H1 (cell line): ENCODE results near the gene ANGPTL8. TPM values are rescaled to one million over a fixed set of nuclear protein-coding genes. Genes with fewer than 3 reads are reported as not detected.

ENCODE experiments used
- CTCF ChIA-PET: fragments of 300-600 bp; sonication (Branson Sonifier 250); formaldehyde crosslinking; loops from one replicate; lab custom pipeline; 2021; ENCODE audit not compliant: partially characterized antibody; lab: Charles Lee
- POLR2A ChIA-PET: fragments of 300-600 bp; sonication (Branson Sonifier 250); formaldehyde crosslinking; loops from one replicate; lab custom pipeline; 2021; ENCODE audit warnings: inconsistent platforms; ENCODE audit not compliant: partially characterized antibody; lab: Charles Lee
- DNase-seq, 2 experiments: peaks; one replicate each; pipeline versions ENCODE4 v3.0.0 to v3.0.0-alpha.2; 2010 to 2022; ENCODE audit warnings: low spot score in 2 of 2, low read depth in 1 of 2, mixed read lengths in 1 of 2
- FAIRE-seq: peaks from 2 replicates; lab custom pipeline; 2011; peaks lifted over from hg19 to GRCh38; lab: Jason Lieb, UNC
- H2AFZ ChIP-seq: 2 replicates; pipeline ENCODE4 v1.8.1; 2012; ENCODE audit warnings: low read length, inconsistent platforms
- H2AK5ac ChIP-seq: 2 replicates; pipeline ENCODE4 v1.6.1; 2013; ENCODE audit warnings: low read depth, low read length
- H2BK120ac ChIP-seq: replicated peaks from 2 replicates; pipeline ENCODE3; 2013; ENCODE audit warnings: low read depth, low read length, inconsistent platforms
- H2BK12ac ChIP-seq: 2 replicates; pipeline ENCODE4 v1.6.1; 2013; ENCODE audit warnings: low read depth, low read length
- H2BK15ac ChIP-seq: 2 replicates; pipeline ENCODE4 v1.6.1; 2013; ENCODE audit warnings: low read length
- H2BK20ac ChIP-seq: 2 replicates; pipeline ENCODE4 v1.6.1; 2013; ENCODE audit warnings: low read length
- H2BK5ac ChIP-seq: 2 replicates; pipeline ENCODE4 v1.6.1; 2013; ENCODE audit warnings: low read depth, low read length
- H3K14ac ChIP-seq: 2 replicates; pipeline ENCODE4 v1.6.1; 2013; ENCODE audit warnings: inconsistent platforms; ENCODE audit not compliant: insufficient read length
- H3K18ac ChIP-seq: 2 replicates; pipeline ENCODE4 v1.6.1; 2013; ENCODE audit warnings: low read length; ENCODE audit errors: extremely low read depth
- H3K23ac ChIP-seq: 2 replicates; pipeline ENCODE4 v1.6.1; 2013; ENCODE audit warnings: inconsistent platforms; ENCODE audit not compliant: insufficient read length
- H3K23me2 ChIP-seq: 2 replicates; pipeline ENCODE4 v1.6.1; 2013; ENCODE audit warnings: low read depth, low read length
- H3K27ac ChIP-seq: 2 replicates; pipeline ENCODE4 v1.6.1; 2011; ENCODE audit warnings: low read depth, low read length, inconsistent platforms
- H3K27me3 ChIP-seq, 4 experiments: replicated peaks in 1 of 4; 1 replicate in 1 of 4; 2 replicates in 3 of 4; pipeline versions ENCODE4 v1.6.1 to v1.8.1; 2011 to 2013; ENCODE audit warnings: low read length in 3 of 4, mild to moderate bottlenecking in 3 of 4, inconsistent platforms in 2 of 4, mixed read lengths in 2 of 4, moderate library complexity in 1 of 4; ENCODE audit not compliant: control insufficient read depth in 3 of 4, insufficient read depth in 3 of 4; ENCODE audit errors: extremely low read depth in 1 of 4
- H3K36me3 ChIP-seq, 4 experiments: 2 replicates each; pipeline versions ENCODE4 v1.6.1 to v1.8.1; 2011 to 2013; ENCODE audit warnings: mild to moderate bottlenecking in 4 of 4, low read length in 3 of 4, moderate library complexity in 2 of 4, control low read depth in 1 of 4, inconsistent platforms in 1 of 4; ENCODE audit not compliant: insufficient read depth in 4 of 4, control insufficient read depth in 2 of 4
- H3K4ac ChIP-seq: replicated peaks from 2 replicates; pipeline ENCODE3; 2013; ENCODE audit warnings: low read length, low read depth, mixed read lengths, inconsistent platforms; ENCODE audit not compliant: insufficient read length
- H3K4me1 ChIP-seq, 4 experiments: replicated peaks in 1 of 4; 1 replicate in 1 of 4; 2 replicates in 3 of 4; pipeline versions ENCODE4 v1.6.1 to v1.8.1; 2011 to 2013; ENCODE audit warnings: low read length in 3 of 4, inconsistent platforms in 2 of 4, mixed read lengths in 1 of 4; ENCODE audit not compliant: insufficient read depth in 4 of 4, control insufficient read depth in 3 of 4
- H3K4me2 ChIP-seq, 2 experiments: 2 replicates each; pipeline versions ENCODE4 v1.6.1 to v1.8.1; 2011 to 2013; ENCODE audit warnings: low read depth in 2 of 2, low read length in 2 of 2, control low read depth in 1 of 2, inconsistent platforms in 1 of 2, mild to moderate bottlenecking in 1 of 2; ENCODE audit not compliant: insufficient read depth in 1 of 2
- H3K4me3 ChIP-seq, 4 experiments: fragments of 200-600, 300-600 bp in 1 of 4; sonication (generic), shearing (Covaris generic), sonication (Bioruptor Twin) in 1 of 4; 2 replicates each; pipeline versions ENCODE4 v1.5.1 to v1.8.1; 2011 to 2016; ENCODE audit warnings: low read length in 4 of 4, low read depth in 3 of 4, control low read depth in 2 of 4, inconsistent platforms in 2 of 4, mild to moderate bottlenecking in 2 of 4, mixed read lengths in 1 of 4, moderate library complexity in 1 of 4; ENCODE audit not compliant: insufficient read depth in 2 of 4; ENCODE audit errors: extremely low read depth in 1 of 4
- H3K56ac ChIP-seq: replicated peaks from 2 replicates; pipeline ENCODE3; 2013; ENCODE audit warnings: low read depth, mild to moderate bottlenecking, mixed read lengths, low read length, inconsistent platforms; ENCODE audit not compliant: insufficient read length
- H3K79me1 ChIP-seq: 2 replicates; pipeline ENCODE4 v1.6.1; 2013; ENCODE audit warnings: low read depth, low read length, control low read depth
- H3K79me2 ChIP-seq, 2 experiments: 2 replicates each; pipeline versions ENCODE4 v1.6.1 to v1.8.1; 2012 to 2013; ENCODE audit warnings: low read length in 2 of 2, mild to moderate bottlenecking in 2 of 2, inconsistent platforms in 1 of 2; ENCODE audit not compliant: insufficient read depth in 2 of 2, control insufficient read depth in 1 of 2
- H3K9ac ChIP-seq, 4 experiments: replicated peaks in 1 of 4; 1 replicate in 1 of 4; 2 replicates in 3 of 4; pipeline versions ENCODE4 v1.6.1 to v1.8.1; 2011 to 2013; ENCODE audit warnings: low read depth in 3 of 4, low read length in 3 of 4, control low read depth in 2 of 4, mild to moderate bottlenecking in 2 of 4, moderate library complexity in 2 of 4, inconsistent platforms in 1 of 4; ENCODE audit errors: extremely low read depth in 1 of 4
- H3K9me3 ChIP-seq, 2 experiments: 2 replicates each; pipeline versions ENCODE4 v1.6.1 to v1.8.1; 2012 to 2013; ENCODE audit warnings: mild to moderate bottlenecking in 2 of 2, moderate library complexity in 2 of 2, control low read depth in 1 of 2, inconsistent platforms in 1 of 2, low read depth in 1 of 2, low read length in 1 of 2, mixed read lengths in 1 of 2; ENCODE audit not compliant: insufficient read depth in 2 of 2
- H4K20me1 ChIP-seq, 2 experiments: replicated peaks in 1 of 2; 2 replicates each; pipeline versions ENCODE3 to v1.8.1; 2011 to 2013; ENCODE audit warnings: inconsistent platforms in 2 of 2, low read length in 2 of 2, mild to moderate bottlenecking in 1 of 2; ENCODE audit not compliant: insufficient read depth in 2 of 2, control insufficient read depth in 1 of 2
- H4K5ac ChIP-seq: 2 replicates; pipeline ENCODE4 v1.6.1; 2013; ENCODE audit warnings: low read length, low read depth, mixed read lengths, inconsistent platforms; ENCODE audit not compliant: insufficient read length
- H4K8ac ChIP-seq: 2 replicates; pipeline ENCODE4 v1.8.0; 2013; ENCODE audit warnings: mild to moderate bottlenecking, moderate library complexity, low read length, inconsistent platforms; ENCODE audit not compliant: insufficient read depth; ENCODE audit errors: extremely low read depth
- H4K91ac ChIP-seq: replicated peaks from 2 replicates; pipeline ENCODE3; 2013; ENCODE audit warnings: low read length, mixed read lengths, inconsistent platforms; ENCODE audit not compliant: insufficient read length
- ATF2 ChIP-seq: IDR thresholded peaks from 2 replicates; pipeline ENCODE4 v1.6.1; 2012; ENCODE audit warnings: low read length, inconsistent platforms
- BACH1 ChIP-seq: IDR thresholded peaks from 2 replicates; pipeline ENCODE4 v1.6.1; 2012; ENCODE audit warnings: low read length, improper control_type of control experiment
- CBX5 ChIP-seq: fragments of 300-800, 300-1000 bp; sonication (generic); IDR thresholded peaks from 2 replicates; pipeline ENCODE4 v1.7.1; 2016; ENCODE audit warnings: antibody characterized with exemption, low read length, low read depth
- FOSL1 ChIP-seq: IDR thresholded peaks from 2 replicates; pipeline ENCODE4 v1.6.1; 2011; ENCODE audit warnings: mild to moderate bottlenecking, low read depth, low read length, moderate library complexity; ENCODE audit not compliant: insufficient read depth
- HDAC6 ChIP-seq: IDR thresholded peaks from one replicate; pipeline ENCODE4 v1.7.1; 2012; ENCODE audit warnings: low read depth, mild to moderate bottlenecking, inconsistent platforms, low read length, moderate library complexity
- RXRA ChIP-seq: IDR thresholded peaks from 2 replicates; pipeline ENCODE4 v1.6.1; 2011; ENCODE audit warnings: low read depth, mild to moderate bottlenecking, low read length, moderate library complexity; ENCODE audit not compliant: insufficient read depth
- SIN3A ChIP-seq, 2 experiments: IDR thresholded peaks in 1 of 2; conservative IDR thresholded peaks in 1 of 2; 2 replicates each; pipeline ENCODE4 v1.6.1; 2011 to 2012; ENCODE audit warnings: low read length in 2 of 2, improper control_type of control experiment in 1 of 2, low read depth in 1 of 2, mild to moderate bottlenecking in 1 of 2
- TAF7 ChIP-seq: optimal IDR thresholded peaks from 2 replicates; pipeline ENCODE3; 2011; ENCODE audit warnings: low read depth, mild to moderate bottlenecking, inconsistent platforms, low read length, moderate library complexity, borderline replicate concordance
- WGBS, 2 experiments: shearing (Covaris generic) in 1 of 2; methylation state at CpG; one replicate each; pipeline versions ENCODE4 v1.1.6 to v1.1.7; 2013 to 2015; ENCODE audit warnings: low lambda C conversion rate in 2 of 2, mixed read lengths in 2 of 2, inconsistent platforms in 1 of 2, low coverage in 1 of 2, missing lambda C conversion rate in 1 of 2; ENCODE audit not compliant: insufficient replicate concordance in 2 of 2, insufficient coverage in 1 of 2, insufficient read length in 1 of 2; ENCODE audit errors: extremely low coverage in 1 of 2, missing lambda C conversion rate in 1 of 2; 5-methylcytosine and 5-hydroxymethylcytosine counted together
- long read RNA-seq, 2 experiments: library from RNA in 1 of 2; library from capped mRNA in 1 of 2; stranded (forward); transcript quantifications; one replicate each; pipeline ENCODE4 v2.0.0, GENCODE V29; 2021; ENCODE audit warnings: inconsistent platforms in 1 of 2
- polyA minus RNA-seq, 3 experiments: library from RNA; depleted of rRNA, polyadenylated mRNA; stranded (reverse); fragments of >200 nt; gene quantifications; 1 replicate in 2 of 3; 2 replicates in 1 of 3; pipeline ENCODE4 v1.2.3, GENCODE V29; 2011
- polyA plus RNA-seq, 7 experiments: library from polyadenylated mRNA; depleted of rRNA in 3 of 7; stranded (reverse) in 5 of 7; unstranded in 2 of 7; fragments of >200 nt in 5 of 7; fragments of 200-250 nt in 2 of 7; gene quantifications; 1 replicate in 5 of 7; 2 replicates in 1 of 7; 4 replicates in 1 of 7; pipeline versions ENCODE4 v1.2.1 to v1.2.3, GENCODE V29; 2011 to 2013; ENCODE audit warnings: missing spikeins in 2 of 7, mixed read lengths in 2 of 7
- total RNA-seq: library from RNA; stranded (reverse); fragmentation: NEBNext Ultra II Directional; extraction: Animal tissue kit (Norgen Biotek cat#: 25700); gene quantifications from 2 replicates; pipeline ENCODE4 v1.2.1, GENCODE V29; 2021

Gene ANGPTL8, protein sequence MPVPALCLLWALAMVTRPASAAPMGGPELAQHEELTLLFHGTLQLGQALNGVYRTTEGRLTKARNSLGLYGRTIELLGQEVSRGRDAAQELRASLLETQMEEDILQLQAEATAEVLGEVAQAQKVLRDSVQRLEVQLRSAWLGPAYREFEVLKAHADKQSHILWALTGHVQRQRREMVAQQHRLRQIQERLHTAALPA
- total RNA-seq (not detected in 2 replicates), polyA plus RNA-seq (2011; rRNA removed) (not detected in 2 replicates), polyA minus RNA-seq (2011; rRNA and poly(A)+ RNA removed) (not detected in 2 replicates)
- not detected for polyA plus RNA-seq (2011; cell fraction: cytosol; rRNA removed)
- not detected for polyA plus RNA-seq (2011; cell fraction: nucleus; rRNA removed)
- not detected in 4 replicates for polyA plus RNA-seq (2012, experiment 1 of 2)
- polyA plus RNA-seq (2012, experiment 2 of 2): not detected
- polyA plus RNA-seq (2013, experiment 1 of 2): not detected
- not detected for polyA plus RNA-seq (2013, experiment 2 of 2)
- not detected for polyA minus RNA-seq (2011; cell fraction: cytosol; rRNA and poly(A)+ RNA removed)
- not detected for polyA minus RNA-seq (2011; cell fraction: nucleus; rRNA and poly(A)+ RNA removed)
- long read RNA-seq, experiment 1: 0 reads
- long read RNA-seq, experiment 2: 0 reads

DNA sequence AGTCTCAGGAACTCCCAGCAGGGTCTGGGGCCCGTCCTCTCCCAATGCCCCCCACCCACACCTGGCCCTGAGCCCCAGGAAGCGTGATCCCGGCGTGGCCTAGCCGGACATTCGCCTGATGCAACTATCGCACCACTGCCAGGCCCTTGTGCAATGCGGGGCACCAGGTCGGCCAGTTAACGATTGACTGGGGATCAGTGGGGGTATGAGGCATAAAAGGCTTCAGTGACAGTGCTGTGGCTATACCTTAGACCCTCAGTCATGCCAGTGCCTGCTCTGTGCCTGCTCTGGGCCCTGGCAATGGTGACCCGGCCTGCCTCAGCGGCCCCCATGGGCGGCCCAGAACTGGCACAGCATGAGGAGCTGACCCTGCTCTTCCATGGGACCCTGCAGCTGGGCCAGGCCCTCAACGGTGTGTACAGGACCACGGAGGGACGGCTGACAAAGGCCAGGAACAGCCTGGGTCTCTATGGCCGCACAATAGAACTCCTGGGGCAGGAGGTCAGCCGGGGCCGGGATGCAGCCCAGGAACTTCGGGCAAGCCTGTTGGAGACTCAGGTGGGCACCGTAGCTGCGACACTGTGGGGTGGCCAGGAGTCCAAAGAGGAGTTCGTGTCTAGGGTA, at the start of gene ANGPTL8:
ANGPTL8 (plus strand) TSS at position 243 of the 624 bp plus-strand sequence; CDS start at position 262, 19 bp downstream.
- H3K79me2 ChIP-seq: no peaks in the 10 kb centered on the region
- H3K79me1 ChIP-seq: no peaks in the 10 kb centered on the region
- no peak within 1 kb of the TSS for H4K5ac ChIP-seq
- FAIRE-seq (no peak), DNase-seq (no peak)
- peaks cover 0 to 10% (median 1%) of the 10 kb centered on the region in 4 experiments; a peak in 4 of 8 replicates for H3K36me3 ChIP-seq
- ChIA-PET POLR2A (no interaction called here), CTCF (interaction anchor here (0.5 to 1.2 kb wide), 5 partner anchors 12 to 349 kb away, joined by 3 to 4 read pairs (median 3); no protein-coding TSS in a partner anchor)
- H3K9ac ChIP-seq: no peak within 1 kb of the TSS
- peaks cover 0 to 6% of the 10 kb centered on the region in 2 experiments for H4K20me1 ChIP-seq
- no peak within 1 kb of the TSS for H2BK120ac ChIP-seq
- no peak within 1 kb of the TSS for H3K14ac ChIP-seq
- H3K23ac ChIP-seq: no peak within 1 kb of the TSS
- H2BK20ac ChIP-seq: no peak within 1 kb of the TSS
- no peak within 1 kb of the TSS for H3K18ac ChIP-seq
- no peak within 1 kb of the TSS for H2AFZ ChIP-seq
- H2BK15ac ChIP-seq: no peak within 1 kb of the TSS
- H3K27me3 ChIP-seq: no peaks in the 10 kb centered on the region
- H3K4me1 ChIP-seq: peaks cover 3 to 5% (median 4%) of the 10 kb centered on the region in 4 experiments; a peak in 4 of 7 replicates
- H4K8ac ChIP-seq: peak within 1 kb of the TSS; percentile 0; the same call in 1 of the 2 replicates
- H3K4ac ChIP-seq: no peak within 1 kb of the TSS
- WGBS, 2 experiments: 92% methylated on average over 23 of the region's 23 CpGs; no CpG with 5 or more reads in 1 of the 2 experiments
- H3K23me2 ChIP-seq: no peaks in the 10 kb centered on the region
- H3K27ac ChIP-seq: no peak within 1 kb of the TSS
- H3K9me3 ChIP-seq: no peaks in the 10 kb centered on the region
- H3K4me3 ChIP-seq: no peak within 1 kb of the TSS
- H2BK5ac ChIP-seq: no peak within 1 kb of the TSS; the same call in 1 of the 2 replicates
- no peak within 1 kb of the TSS for H3K56ac ChIP-seq
- H2AK5ac ChIP-seq: no peak within 1 kb of the TSS
- H2BK12ac ChIP-seq: no peak within 1 kb of the TSS
- no peak within 1 kb of the TSS for H4K91ac ChIP-seq
- no peak within 1 kb of the TSS for H3K4me2 ChIP-seq
- TF ChIP-seq FOSL1 (no peak), BACH1 (no peak), CBX5 (no peak), TAF7 (no peak), SIN3A (conservative IDR thresholded peaks at IDR 0.05 in 1 of 2, IDR thresholded peaks at IDR 0.05 in 1 of 2; ENCODE audit: low read depth in 1 of 2, low read length in 2 of 2) (no peak), ATF2 (no peak), HDAC6 (no peak), RXRA (no peak)
